ENCODE measurements around the gene KRTAP13-3.

DNA sequence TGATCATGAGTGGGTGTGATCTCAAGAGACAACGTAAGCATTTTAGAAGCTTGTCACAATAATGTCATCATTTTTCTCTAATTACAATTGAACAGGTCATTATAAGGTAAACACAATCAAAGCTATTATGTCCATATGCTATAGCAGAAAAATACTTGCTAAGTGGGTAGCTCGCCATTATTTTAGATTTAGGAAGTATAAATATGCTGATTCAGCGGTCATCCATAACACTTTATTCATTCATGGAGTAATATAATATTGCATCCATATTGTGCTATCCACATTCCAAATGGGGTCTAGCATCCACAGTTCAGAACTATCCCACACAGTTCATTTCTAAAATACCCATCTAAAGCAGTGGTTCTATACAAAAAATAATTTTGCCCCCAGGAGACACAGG lies 22.8 kb upstream of the KRTAP13-3 start:
- TF ChIP-seq, protein P1, sequence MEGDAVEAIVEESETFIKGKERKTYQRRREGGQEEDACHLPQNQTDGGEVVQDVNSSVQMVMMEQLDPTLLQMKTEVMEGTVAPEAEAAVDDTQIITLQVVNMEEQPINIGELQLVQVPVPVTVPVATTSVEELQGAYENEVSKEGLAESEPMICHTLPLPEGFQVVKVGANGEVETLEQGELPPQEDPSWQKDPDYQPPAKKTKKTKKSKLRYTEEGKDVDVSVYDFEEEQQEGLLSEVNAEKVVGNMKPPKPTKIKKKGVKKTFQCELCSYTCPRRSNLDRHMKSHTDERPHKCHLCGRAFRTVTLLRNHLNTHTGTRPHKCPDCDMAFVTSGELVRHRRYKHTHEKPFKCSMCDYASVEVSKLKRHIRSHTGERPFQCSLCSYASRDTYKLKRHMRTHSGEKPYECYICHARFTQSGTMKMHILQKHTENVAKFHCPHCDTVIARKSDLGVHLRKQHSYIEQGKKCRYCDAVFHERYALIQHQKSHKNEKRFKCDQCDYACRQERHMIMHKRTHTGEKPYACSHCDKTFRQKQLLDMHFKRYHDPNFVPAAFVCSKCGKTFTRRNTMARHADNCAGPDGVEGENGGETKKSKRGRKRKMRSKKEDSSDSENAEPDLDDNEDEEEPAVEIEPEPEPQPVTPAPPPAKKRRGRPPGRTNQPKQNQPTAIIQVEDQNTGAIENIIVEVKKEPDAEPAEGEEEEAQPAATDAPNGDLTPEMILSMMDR (IDR thresholded peaks at IDR 0.05; ENCODE audit: low read depth, low read length, poor library complexity, severe bottlenecking): no peak
- TF ChIP-seq EZH2phosphoT487 (IDR thresholded peaks at IDR 0.05; ENCODE audit: borderline replicate concordance, low read length): no peak

Measured in DOHH2 (cell line).